HG03045 (cell line): ENCODE data around the gene PHF21A.

Experiments
- ATAC-seq: cut with Tn5 transposase; IDR thresholded peaks from one replicate; pipeline ENCODE4 v1.9.1; 2021; ENCODE audit warnings: mild to moderate bottlenecking, moderate library complexity; ENCODE audit not compliant: unreplicated experiment

PHF21A gene

GRCh38 chr11:46121301-46121723, at the start of gene PHF21A:
Gene PHF21A (minus strand): TSS chr11:46121454. CDS start chr11:46084219, 37,235 bp downstream.
- ATAC-seq: peak; percentile 57

GRCh38 chr11:46170797-46171196, 49.5 kb upstream of the PHF21A start:
- no peak for ATAC-seq

GRCh38 chr11:46162700-46163099, 41.4 kb upstream of the PHF21A start:
- ATAC-seq: no peak

GRCh38 chr11:46161201-46161600, 39.9 kb upstream of the PHF21A start:
- no peak for ATAC-seq

- ATAC-seq: no peak
Measured at GRCh38 chr11:46160100-46160499, 38.8 kb upstream of the PHF21A start.

GRCh38 chr11:46159680-46160079, 38.4 kb upstream of the PHF21A start:
- ATAC-seq: no peak

GRCh38 chr11:46149826-46150225, 28.6 kb upstream of the PHF21A start:
- ATAC-seq: no peak

GRCh38 chr11:46149342-46149741, 28.1 kb upstream of the PHF21A start:
- ATAC-seq: no peak

GRCh38 chr11:46144741-46145140, 23.5 kb upstream of the PHF21A start:
- no peak for ATAC-seq

- ATAC-seq: no peak
Measured at GRCh38 chr11:46143049-46143806, 22.0 kb upstream of the PHF21A start.

GRCh38 chr11:46142561-46142960, 21.3 kb upstream of the PHF21A start:
- ATAC-seq: no peak

- ATAC-seq: no peak
Measured at GRCh38 chr11:46141597-46141996, 20.3 kb upstream of the PHF21A start.

- no peak for ATAC-seq
Measured at GRCh38 chr11:46134540-46134939, 13.3 kb upstream of the PHF21A start.

- no peak for ATAC-seq
Measured at GRCh38 chr11:46134061-46134460, 12.8 kb upstream of the PHF21A start.

GRCh38 chr11:46133119-46133518, 11.9 kb upstream of the PHF21A start:
- no peak for ATAC-seq

GRCh38 chr11:46130286-46130940, 9.2 kb upstream of the PHF21A start:
- no peak for ATAC-seq

- ATAC-seq: no peak
Measured at GRCh38 chr11:46129133-46129532, 7.9 kb upstream of the PHF21A start.

- no peak for ATAC-seq
Measured at GRCh38 chr11:46127150-46127638, 5.9 kb upstream of the PHF21A start.

- ATAC-seq: no peak
Measured at GRCh38 chr11:46125284-46125683, 4.0 kb upstream of the PHF21A start.

- ATAC-seq: no peak
Measured at GRCh38 chr11:46122945-46123715, 1.9 kb upstream of the PHF21A start.

GRCh38 chr11:46121724-46122477, 647 bp upstream of the PHF21A start:
- ATAC-seq: peak; percentile 42
